NCI-H2029 (cell line): ENCODE results near the gene QTRT2.

Source experiments
- DNase-seq: peaks from one replicate; lab custom pipeline; 2025; lab: John Stamatoyannopoulos, UW

Gene QTRT2

DNA sequence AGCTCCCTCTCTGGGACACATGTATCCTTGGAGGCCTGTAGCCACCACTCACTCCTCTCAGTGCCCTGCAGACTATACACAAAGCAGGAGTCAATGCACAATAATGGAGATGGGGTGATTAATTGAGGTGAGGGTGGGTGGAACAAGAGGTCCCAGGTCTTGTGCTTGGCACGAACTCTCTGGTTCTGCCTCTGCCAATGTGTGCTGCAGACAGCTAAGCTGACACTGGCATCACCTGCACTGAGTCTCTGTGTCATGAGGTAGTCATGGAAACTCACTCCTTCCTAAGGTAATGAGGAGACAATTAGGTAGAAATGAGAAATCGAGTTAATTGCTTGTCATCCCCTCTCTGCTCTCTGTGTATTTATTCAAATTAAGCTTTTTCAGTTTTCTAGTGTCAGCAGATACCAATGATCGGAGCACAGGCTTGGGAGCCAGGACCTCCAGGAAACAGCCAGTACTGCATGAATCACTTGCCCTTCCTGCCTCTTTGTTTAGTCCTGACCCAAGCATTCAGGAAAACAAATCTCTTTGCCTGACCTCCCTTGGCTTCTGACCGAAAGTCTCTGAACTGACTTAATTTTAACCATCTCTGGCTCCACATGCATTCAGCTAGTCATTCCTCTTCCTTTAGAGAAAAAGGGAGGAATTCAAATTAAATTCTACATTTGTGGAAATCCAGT is 65.6 kb downstream of the QTRT2 start:
- DNase-seq: no peak

DNA sequence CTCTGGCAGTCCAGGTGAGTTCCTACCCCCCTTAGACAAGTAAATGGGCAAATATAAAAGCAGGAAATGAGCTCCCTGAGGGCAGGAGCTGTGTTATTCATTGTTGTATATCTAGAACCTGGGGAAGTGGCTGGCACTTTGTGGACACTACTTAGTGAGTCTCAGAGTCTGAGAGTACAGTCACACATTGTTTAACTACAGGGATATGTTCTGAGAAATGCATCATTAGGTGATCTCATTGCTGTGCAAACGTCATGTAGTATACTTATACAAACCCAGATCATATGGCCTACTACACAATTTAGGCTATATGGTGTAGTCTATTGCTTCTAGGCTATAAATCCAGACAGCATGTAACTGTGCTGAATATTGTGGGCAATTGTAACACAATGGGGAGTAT is 69.9 kb downstream of the QTRT2 start:
- no peak for DNase-seq

DNA sequence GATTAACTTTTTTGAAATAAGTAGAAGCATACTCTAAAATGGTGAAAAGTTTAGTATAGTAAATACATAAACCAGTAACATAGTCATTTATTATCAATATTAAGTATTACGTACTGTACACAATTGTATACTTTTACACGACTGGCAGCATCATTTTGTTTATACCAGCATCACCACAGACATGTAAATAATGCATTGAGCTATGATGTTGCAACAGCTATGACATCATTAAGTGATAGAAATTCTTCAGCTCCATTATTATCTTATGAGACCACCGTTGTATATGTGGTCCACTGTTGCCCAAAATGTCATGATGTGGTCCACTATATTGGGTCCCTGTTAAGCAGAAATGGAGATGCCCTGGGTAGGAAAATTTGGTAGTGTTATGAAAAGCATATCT is 71.0 kb downstream of the QTRT2 start:
- DNase-seq: no peak

DNA sequence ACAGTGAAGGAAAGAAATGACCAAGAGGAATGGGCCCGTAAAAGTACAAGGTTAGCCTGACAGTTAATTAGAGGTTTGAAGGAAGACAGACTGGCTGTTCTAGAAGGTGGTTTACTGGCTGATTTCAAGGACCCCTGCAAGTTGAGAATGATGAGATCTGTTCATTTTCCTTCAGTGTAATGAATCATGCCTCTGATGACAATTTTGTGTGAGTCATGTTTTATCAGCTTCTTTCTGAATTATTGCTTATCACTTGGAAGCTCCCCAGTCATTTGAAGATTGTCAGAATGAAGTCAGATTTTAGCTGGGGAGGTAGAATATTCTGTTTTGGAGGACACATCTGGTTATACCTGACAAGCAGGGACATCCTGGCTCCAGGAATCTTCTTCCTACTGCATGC is 71.7 kb downstream of the QTRT2 start:
- no peak for DNase-seq

GRCh38 chr3:114128826-114129225 is 72.3 kb downstream of the QTRT2 start:
- no peak for DNase-seq

DNA sequence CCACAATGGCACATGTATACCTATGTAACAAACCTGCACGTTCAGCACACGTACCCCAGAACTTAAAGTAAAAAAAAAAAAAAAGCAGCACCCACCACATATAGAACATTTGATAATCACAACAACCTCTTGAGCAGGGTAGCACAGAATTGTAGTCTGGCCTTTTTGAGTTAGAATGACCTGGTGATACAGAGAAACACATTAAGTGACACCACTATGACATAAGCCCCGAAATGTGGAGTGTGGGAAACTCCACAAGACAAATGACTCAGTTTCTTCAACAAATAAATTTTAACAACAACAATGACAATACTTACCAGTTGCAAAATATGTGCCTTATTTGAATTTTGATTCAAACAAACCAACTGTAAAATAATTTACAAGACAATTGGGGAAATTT is 76.0 kb downstream of the QTRT2 start:
- no peak for DNase-seq

- no peak for DNase-seq
These were observed 77.4 kb downstream of the QTRT2 start for GRCh38 chr3:114133947-114134346.
